Measurements from ENCODE around the gene PCDH19. TPM values are rescaled to one million over a fixed set of nuclear protein-coding genes. Genes with fewer than 3 reads are reported as not detected.

The PCDH19 gene
- total and polyA plus RNA-seq, 10 of the 15 experiments (the other 5 are each of a cell fraction or from before 2014, with no cell fraction given), result 0.01 TPM; not detected in 9

DNA sequence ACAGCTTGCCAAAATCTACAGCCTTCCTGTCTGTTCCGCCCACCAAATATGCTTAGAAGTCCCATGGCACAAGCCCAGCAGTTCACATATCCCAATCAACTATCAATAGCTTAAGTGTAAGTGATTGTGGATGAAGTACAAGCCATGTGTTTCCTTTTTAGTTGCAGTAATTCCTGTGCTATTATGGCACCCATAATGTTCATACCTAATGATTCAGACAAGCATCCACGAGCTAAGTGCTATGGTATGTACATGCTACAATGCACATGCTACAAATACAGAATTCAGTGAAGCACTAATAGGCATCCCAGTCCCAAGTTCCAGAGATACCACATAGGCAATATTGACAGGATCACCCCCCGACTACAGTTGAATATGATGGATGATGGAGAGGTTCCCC, 94.5 kb downstream of the PCDH19 start (continued):
- no peak for TF ChIP-seq ZSCAN29 (IDR thresholded peaks at IDR 0.05)
- TF ChIP-seq ATF7 (IDR thresholded peaks at IDR 0.05; ENCODE audit: low read depth), result no peak

DNA sequence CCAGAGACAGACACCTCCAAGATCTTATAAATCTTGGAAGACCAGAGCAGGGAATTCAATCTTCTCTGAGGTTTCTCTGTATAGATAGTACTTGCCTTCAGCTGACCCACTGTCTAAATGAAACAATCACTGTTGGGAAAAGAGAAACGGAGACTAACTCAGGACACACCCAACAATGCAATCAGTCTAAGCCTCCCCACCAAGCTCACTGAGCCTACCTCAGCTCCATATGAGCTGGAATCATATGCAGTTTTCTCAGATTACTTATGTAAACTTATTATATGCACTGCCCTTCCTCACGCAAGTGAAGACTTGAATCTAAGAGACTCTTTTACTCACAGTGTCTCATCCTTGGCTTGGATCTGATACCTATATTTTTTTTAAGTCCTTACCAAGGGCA, 110.5 kb downstream of the PCDH19 start:
- intact Hi-C loops (cut with micrococcal nuclease; ENCODE audit: unreplicated experiment) (no loop called here), in situ Hi-C loops (cut with MboI) (no loop called here)
- no peaks in the 10 kb centered on the region for H3K9me3 ChIP-seq (replicated peaks; ENCODE audit: control insufficient read depth, insufficient read depth, low read length)
- 34% methylated on average over 2 of the region's 2 CpGs for WGBS (ENCODE audit: insufficient coverage, insufficient replicate concordance, low lambda C conversion rate, missing lambda C conversion rate)
- POLR2A ChIA-PET, result no interaction called here
- no peak for DNase-seq (ENCODE audit: low read depth, low spot score)
- RAD21 ChIA-PET (ENCODE audit: unreplicated experiment), result no interaction called here
- no peaks in the 10 kb centered on the region for H3K4me1 ChIP-seq (ENCODE audit: control insufficient read depth, insufficient read depth, low read length)
- no peaks in the 10 kb centered on the region for H3K79me2 ChIP-seq (ENCODE audit: control insufficient read depth, insufficient read depth, low read length)
- CTCF ChIA-PET, result interaction anchor here (1.0 kb wide), 1 partner anchor 43 kb away, joined by 3 read pairs; no protein-coding TSS in a partner anchor
- no peak for FAIRE-seq
- TF ChIP-seq HDGF (IDR thresholded peaks at IDR 0.05) (no peak), ZZZ3 (IDR thresholded peaks at IDR 0.05; ENCODE audit: control insufficient read depth, insufficient read length, low read depth) (no peak), POLR2AphosphoS2 (IDR thresholded peaks at IDR 0.05; ENCODE audit: low read depth, low read length) (no peak), BRCA1 (IDR thresholded peaks at IDR 0.05; ENCODE audit: low read depth, low read length) (no peak), CHD2 (IDR thresholded peaks at IDR 0.05; ENCODE audit: borderline replicate concordance, low read depth, low read length) (no peak), SMC3 (IDR thresholded peaks at IDR 0.05; ENCODE audit: borderline replicate concordance, low read length) (no peak), POLR2A (IDR thresholded peaks at IDR 0.05; ENCODE audit: low read depth, low read length) (no peak), POLR2AphosphoS5 (IDR thresholded peaks at IDR 0.05; ENCODE audit: low read length) (no peak), RAD21 (IDR thresholded peaks at IDR 0.05; ENCODE audit: insufficient read depth, low read depth, low read length) (no peak), ZNF207 (IDR thresholded peaks at IDR 0.05; ENCODE audit: borderline replicate concordance) (no peak), E2F8 (IDR thresholded peaks at IDR 0.05; ENCODE audit: low read depth, partially characterized antibody) (no peak), ESRRA (IDR thresholded peaks at IDR 0.05; ENCODE audit: low read length) (no peak), SREBF1 (IDR thresholded peaks at IDR 0.05; ENCODE audit: low read length) (no peak), E4F1 (IDR thresholded peaks at IDR 0.05; ENCODE audit: borderline replicate concordance, partially characterized antibody) (no peak), MTA3 (IDR thresholded peaks at IDR 0.05; ENCODE audit: borderline replicate concordance, low read length) (no peak), SRF (IDR thresholded peaks at IDR 0.05; ENCODE audit: low read depth in 2 of 2, low read length in 2 of 2) (no peak), EGR1 (IDR thresholded peaks at IDR 0.05; ENCODE audit: borderline replicate concordance in 1 of 2, low read depth in 2 of 2, low read length in 2 of 2) (no peak), NFXL1 (IDR thresholded peaks at IDR 0.05; ENCODE audit: borderline replicate concordance) (no peak)
- no peak overlapping the region for H2AFZ ChIP-seq (ENCODE audit: control insufficient read depth, low read depth, low read length)
- no peaks in the 10 kb centered on the region for H3K27me3 ChIP-seq (replicated peaks in 1 of 2; ENCODE audit: control insufficient read depth in 2 of 2, insufficient read depth in 2 of 2, low read length in 1 of 2)
- SMC1A ChIA-PET (ENCODE audit: uncharacterized antibody, unreplicated experiment), result no interaction called here
- H3K9ac ChIP-seq (ENCODE audit: control insufficient read depth, insufficient read depth, low read length), result no peak overlapping the region
- no peak overlapping the region for H3K27ac ChIP-seq (ENCODE audit: control insufficient read depth, insufficient read depth)
- no peak overlapping the region for H3K4me2 ChIP-seq (ENCODE audit: control insufficient read depth, insufficient read depth)
- BruUV-seq (replicated peaks), result no TSS peak
- H3K36me3 ChIP-seq (ENCODE audit: control insufficient read depth in 2 of 2, insufficient read depth in 2 of 2, low read length in 1 of 2), result no peaks in the 10 kb centered on the region
- H4K20me1 ChIP-seq (ENCODE audit: control insufficient read depth, insufficient read depth), result no peaks in the 10 kb centered on the region
- H3K4me3 ChIP-seq, result no peak overlapping the region
- ATAC-seq, result no peak

Measured in GM12878 (cell line).